Suprapubic skin (tissue), 4 donors: Measurements from ENCODE around the gene INTS11. TPM values are rescaled to one million over a fixed set of nuclear protein-coding genes. Genes with fewer than 3 reads are reported as not detected.

Experiments used
- DNase-seq, 2 donors: peaks; one replicate each; pipeline ENCODE4 v3.0.0-alpha.2; 2019; ENCODE audit warnings: low spot score in 2 of 2
- H3K27ac ChIP-seq: fragments of 200-600 bp; sonication (generic); one replicate; pipeline ENCODE4 v1.5.1; 2019
- H3K27me3 ChIP-seq: fragments of 200-600 bp; sonication (generic); one replicate; pipeline ENCODE4 v1.5.1; 2019
- H3K36me3 ChIP-seq: fragments of 200-600 bp; sonication (generic); one replicate; pipeline ENCODE4 v1.5.1; 2019
- H3K4me1 ChIP-seq: fragments of 200-600 bp; sonication (generic); one replicate; pipeline ENCODE4 v1.5.1; 2019
- H3K4me3 ChIP-seq: fragments of 200-600 bp; sonication (generic); one replicate; pipeline ENCODE4 v1.5.1; 2019; ENCODE audit warnings: mild to moderate bottlenecking
- H3K9me3 ChIP-seq: fragments of 200-600 bp; sonication (generic); one replicate; pipeline ENCODE4 v1.5.1; 2019
- CTCF ChIP-seq, 2 donors: fragments of 200-600 bp in 1 of 2; fragments of 450-650 bp in 1 of 2; sonication (generic) in 1 of 2; IDR thresholded peaks; one replicate each; pipeline ENCODE4 v1.5.1; 2016 to 2019; ENCODE audit warnings: antibody characterized with exemption in 2 of 2, mild to moderate bottlenecking in 1 of 2, moderate library complexity in 1 of 2
- EP300 ChIP-seq: sonication (generic); formaldehyde crosslinking; IDR thresholded peaks from one replicate; pipeline ENCODE4 v1.6.1; 2017; ENCODE audit warnings: antibody characterized with exemption
- POLR2A ChIP-seq, 2 donors: fragments of 450-650 bp; IDR thresholded peaks; one replicate each; pipeline ENCODE4 v1.6.1; 2017; ENCODE audit warnings: antibody characterized with exemption in 2 of 2, mild to moderate bottlenecking in 2 of 2, moderate library complexity in 2 of 2
- POLR2AphosphoS5 ChIP-seq, 3 donors: sonication (generic); formaldehyde crosslinking; IDR thresholded peaks; one replicate each; pipeline ENCODE4 v1.6.1; 2017; ENCODE audit warnings: antibody characterized with exemption in 3 of 3
- WGBS: methylation state at CpG from one replicate; pipeline ENCODE4 v1.1.5; 2018; 5-methylcytosine and 5-hydroxymethylcytosine counted together
- total RNA-seq, 4 donors: library from RNA; depleted of rRNA; stranded (reverse); fragments of >200 nt; gene quantifications; one replicate each; pipeline ENCODE4 v1.1.0, GENCODE V29; 2016

Gene INTS11
- total RNA-seq, 4 donors from 2014 or later = 105 to 242 (median 151) TPM

- Histone ChIP-seq H3K4me1 (peaks cover 76% of the 10 kb centered on the region), H3K27me3 (no peaks in the 10 kb centered on the region), H3K27ac (peak overlapping the region; percentile 93), H3K4me3 (peak overlapping the region; percentile 65), H3K36me3 (peaks cover 3% of the 10 kb centered on the region), H3K9me3 (no peaks in the 10 kb centered on the region)
- 24% methylated on average over 4 of the region's 25 CpGs for WGBS
- peak in 1 of 2 donors; percentile 90 for DNase-seq
- TF ChIP-seq EP300 (no peak), POLR2AphosphoS5 (IDR thresholded peaks at IDR 0.05) (no peak), CTCF (IDR thresholded peaks at IDR 0.05) (no peak), POLR2A (IDR thresholded peaks at IDR 0.05) (no peak)
Measured at GRCh38 chr1:1305300-1306069, 19.0 kb downstream of the INTS11 start.

- peaks cover 10% of the 10 kb centered on the region for H3K36me3 ChIP-seq
- no peaks in the 10 kb centered on the region for H3K9me3 ChIP-seq
- peak; percentile 89 to 91 for DNase-seq
- H3K4me1 ChIP-seq = peaks cover 69% of the 10 kb centered on the region
- TF ChIP-seq CTCF (IDR thresholded peaks at IDR 0.05) (no peak), POLR2A (IDR thresholded peaks at IDR 0.05) (no peak), EP300 (no peak), POLR2AphosphoS5 (IDR thresholded peaks at IDR 0.05) (no peak)
- peak overlapping the region; percentile 93 for H3K27ac ChIP-seq
- no peaks in the 10 kb centered on the region for H3K27me3 ChIP-seq
- 6% methylated on average over 9 of the region's 29 CpGs for WGBS
- peak overlapping the region; percentile 65 for H3K4me3 ChIP-seq
Measured at GRCh38 chr1:1304331-1305299, 19.8 kb downstream of the INTS11 start.

GRCh38 chr1:1303736-1304135, 20.7 kb downstream of the INTS11 start:
- Histone ChIP-seq H3K4me1 (peaks cover 61% of the 10 kb centered on the region), H3K9me3 (no peaks in the 10 kb centered on the region), H3K27ac (peak overlapping the region; percentile 93), H3K36me3 (peaks cover 17% of the 10 kb centered on the region), H3K27me3 (no peaks in the 10 kb centered on the region), H3K4me3 (peak overlapping the region; percentile 65)
- WGBS = 80% methylated on average over 2 of the region's 13 CpGs
- no peak for TF ChIP-seq POLR2AphosphoS5 (IDR thresholded peaks at IDR 0.05)
- TF ChIP-seq POLR2A (IDR thresholded peaks at IDR 0.05) = no peak
- TF ChIP-seq CTCF (IDR thresholded peaks at IDR 0.05) = no peak
- DNase-seq = no peak

- H3K9me3 ChIP-seq = no peaks in the 10 kb centered on the region
- peaks cover 61% of the 10 kb centered on the region for H3K4me1 ChIP-seq
- H3K36me3 ChIP-seq = peaks cover 24% of the 10 kb centered on the region
- H3K4me3 ChIP-seq = peak overlapping the region; percentile 65
- no peak for DNase-seq
- 36% methylated on average over 8 of the region's 31 CpGs for WGBS
- peak overlapping the region; percentile 93 for H3K27ac ChIP-seq
- H3K27me3 ChIP-seq = no peaks in the 10 kb centered on the region
- TF ChIP-seq POLR2AphosphoS5 (IDR thresholded peaks at IDR 0.05) = no peak
Measured at GRCh38 chr1:1302951-1303509, 21.4 kb downstream of the INTS11 start.

- Histone ChIP-seq H3K27me3 (no peaks in the 10 kb centered on the region), H3K4me1 (peaks cover 56% of the 10 kb centered on the region), H3K27ac (no peak overlapping the region), H3K36me3 (peaks cover 30% of the 10 kb centered on the region), H3K9me3 (no peaks in the 10 kb centered on the region), H3K4me3 (no peak overlapping the region)
- TF ChIP-seq CTCF (IDR thresholded peaks at IDR 0.05) (peak in 1 of 2 donors; percentile 34), POLR2A (IDR thresholded peaks at IDR 0.05) (no peak)
- DNase-seq = no peak
- 92% methylated on average over 2 of the region's 9 CpGs for WGBS
Measured at GRCh38 chr1:1302006-1302430, 22.4 kb downstream of the INTS11 start.
